ENCODE measurements around the gene SLCO4A1. TPM values are rescaled to one million over a fixed set of nuclear protein-coding genes. Genes with fewer than 3 reads are reported as not detected.

SLCO4A1 gene
- total RNA-seq, 1 donor from 2014 or later, result 24.1 TPM

- DNase-seq (ENCODE audit: low spot score), result no peak
Observed at GRCh38 chr20:62685781-62686555, 43.7 kb downstream of the SLCO4A1 start.

- DNase-seq (ENCODE audit: low spot score), result no peak
Observed at GRCh38 chr20:62686869-62687830, 44.8 kb downstream of the SLCO4A1 start.

GRCh38 chr20:62688083-62688482 lies 45.8 kb downstream of the SLCO4A1 start:
- DNase-seq (ENCODE audit: low spot score), result no peak

GRCh38 chr20:62688855-62689460 lies 46.7 kb downstream of the SLCO4A1 start:
- no peak for DNase-seq (ENCODE audit: low spot score)

- DNase-seq (ENCODE audit: low spot score), result no peak
Observed at GRCh38 chr20:62689861-62690260, 47.6 kb downstream of the SLCO4A1 start.

- DNase-seq (ENCODE audit: low spot score), result no peak
Observed at GRCh38 chr20:62690261-62690820, 48.0 kb downstream of the SLCO4A1 start.

GRCh38 chr20:62691487-62691886 lies 49.2 kb downstream of the SLCO4A1 start:
- DNase-seq (ENCODE audit: low spot score), result no peak

- no peak for DNase-seq (ENCODE audit: low spot score)
Observed at GRCh38 chr20:62692176-62692575, 49.9 kb downstream of the SLCO4A1 start.

- no peak for DNase-seq (ENCODE audit: low spot score)
Observed at GRCh38 chr20:62692801-62693523, 50.7 kb downstream of the SLCO4A1 start.

GRCh38 chr20:62693524-62693922 lies 51.2 kb downstream of the SLCO4A1 start:
- DNase-seq (ENCODE audit: low spot score), result no peak

GRCh38 chr20:62694106-62694505 lies 51.8 kb downstream of the SLCO4A1 start:
- no peak for DNase-seq (ENCODE audit: low spot score)

- DNase-seq (ENCODE audit: low spot score), result no peak
Observed at GRCh38 chr20:62694868-62695267, 52.6 kb downstream of the SLCO4A1 start.

- no peak for DNase-seq (ENCODE audit: low spot score)
Observed at GRCh38 chr20:62695448-62696414, 53.4 kb downstream of the SLCO4A1 start.

- DNase-seq (ENCODE audit: low spot score), result no peak
Observed at GRCh38 chr20:62696434-62696957, 54.2 kb downstream of the SLCO4A1 start.

GRCh38 chr20:62696989-62697388 lies 54.7 kb downstream of the SLCO4A1 start:
- DNase-seq (ENCODE audit: low spot score), result no peak

- DNase-seq (ENCODE audit: low spot score), result no peak
Observed at GRCh38 chr20:62697468-62697912, 55.2 kb downstream of the SLCO4A1 start.

- no peak for DNase-seq (ENCODE audit: low spot score)
Observed at GRCh38 chr20:62698231-62698630, 55.9 kb downstream of the SLCO4A1 start.

GRCh38 chr20:62699296-62699695 lies 57.0 kb downstream of the SLCO4A1 start:
- DNase-seq (ENCODE audit: low spot score), result no peak

- DNase-seq (ENCODE audit: low spot score), result no peak
Observed at GRCh38 chr20:62699741-62700140, 57.4 kb downstream of the SLCO4A1 start.

Data from umbilical cord (tissue), 2 donors.